Liver (tissue), 9 donors: ENCODE results near the gene S100Z. TPM values are rescaled to one million over a fixed set of nuclear protein-coding genes. Genes with fewer than 3 reads are reported as not detected.
"Not testable (repeated sequence)": the region's sequence is repeated elsewhere in the genome, so short reads cannot be mapped to it uniquely, and the experiment has no call there.

Source experiments
- DNase-seq: peaks from one replicate; pipeline ENCODE4 v3.0.0-alpha.2; 2017; ENCODE audit warnings: low spot score
- H3K27ac ChIP-seq, 2 donors: one replicate each; pipeline ENCODE4 v1.7.0; 2013; ENCODE audit warnings: inconsistent platforms in 2 of 2, low read length in 2 of 2, control low read depth in 1 of 2, low read depth in 1 of 2, mild to moderate bottlenecking in 1 of 2
- H3K27me3 ChIP-seq, 4 donors: one replicate each; pipeline versions ENCODE4 v1.6.1 to v1.7.0; 2013; ENCODE audit warnings: low read length in 3 of 4, inconsistent platforms in 1 of 4, mild to moderate bottlenecking in 1 of 4, moderate library complexity in 1 of 4; ENCODE audit not compliant: control insufficient read depth in 4 of 4, insufficient read depth in 4 of 4
- H3K36me3 ChIP-seq, 4 donors: one replicate each; pipeline versions ENCODE4 v1.6.1 to v1.7.0; 2013; ENCODE audit warnings: low read length in 3 of 4, mild to moderate bottlenecking in 3 of 4, low read depth in 1 of 4, moderate library complexity in 1 of 4; ENCODE audit not compliant: control insufficient read depth in 4 of 4, insufficient read depth in 3 of 4
- H3K4me1 ChIP-seq, 4 donors: one replicate each; pipeline versions ENCODE4 v1.6.1 to v1.7.0; 2013; ENCODE audit warnings: low read length in 3 of 4, mild to moderate bottlenecking in 3 of 4, moderate library complexity in 1 of 4; ENCODE audit not compliant: control insufficient read depth in 4 of 4, insufficient read depth in 4 of 4
- H3K4me3 ChIP-seq, 3 donors: one replicate each; pipeline versions ENCODE4 v1.6.1 to v1.7.0; 2013; ENCODE audit warnings: low read length in 3 of 3, control low read depth in 1 of 3, low read depth in 1 of 3, mild to moderate bottlenecking in 1 of 3
- H3K9ac ChIP-seq, 2 donors: one replicate each; pipeline ENCODE4 v1.7.0; 2013; ENCODE audit warnings: low read length in 2 of 2, mild to moderate bottlenecking in 2 of 2, moderate library complexity in 2 of 2, control low read depth in 1 of 2, low read depth in 1 of 2
- H3K9me3 ChIP-seq, 4 donors: one replicate each; pipeline versions ENCODE4 v1.6.1 to v1.7.0; 2013; ENCODE audit warnings: low read length in 3 of 4; ENCODE audit not compliant: control insufficient read depth in 4 of 4
- ATF3 ChIP-seq: IDR thresholded peaks from 2 replicates; pipeline ENCODE4 v1.6.1; 2016; ENCODE audit warnings: antibody characterized with exemption
- EGR1 ChIP-seq, 2 donors: IDR thresholded peaks; 2 replicates each; pipeline ENCODE4 v1.6.1; 2016 to 2018; ENCODE audit warnings: antibody characterized with exemption in 2 of 2, low read depth in 2 of 2
- FOXA2 ChIP-seq: IDR thresholded peaks from 2 replicates; pipeline ENCODE4 v1.6.1; 2016; ENCODE audit warnings: antibody characterized with exemption
- HNF4A ChIP-seq, 2 donors: conservative IDR thresholded peaks; 2 replicates each; pipeline ENCODE4 v1.6.1; 2016; ENCODE audit warnings: antibody characterized with exemption in 2 of 2, mild to moderate bottlenecking in 2 of 2
- JUND ChIP-seq, 2 donors: IDR thresholded peaks; 2 replicates each; pipeline ENCODE4 v1.6.1; 2016; ENCODE audit warnings: antibody characterized with exemption in 2 of 2
- MAX ChIP-seq: IDR thresholded peaks from 2 replicates; pipeline ENCODE4 v1.6.1; 2016; ENCODE audit warnings: antibody characterized with exemption
- RAD21 ChIP-seq, 2 donors: IDR thresholded peaks; 2 replicates each; pipeline ENCODE4 v1.6.1; 2016; ENCODE audit warnings: antibody characterized with exemption in 2 of 2, mild to moderate bottlenecking in 2 of 2
- REST ChIP-seq: IDR thresholded peaks from 2 replicates; pipeline ENCODE4 v1.6.1; 2016; ENCODE audit warnings: antibody characterized with exemption, mild to moderate bottlenecking
- SP1 ChIP-seq: IDR thresholded peaks from 2 replicates; pipeline ENCODE4 v1.6.1; 2018; ENCODE audit warnings: antibody characterized with exemption, mild to moderate bottlenecking
- TAF1 ChIP-seq: conservative IDR thresholded peaks from 2 replicates; pipeline ENCODE4 v1.6.1; 2016; ENCODE audit warnings: antibody characterized with exemption, mild to moderate bottlenecking
- YY1 ChIP-seq: IDR thresholded peaks from 2 replicates; pipeline ENCODE4 v1.6.1; 2016; ENCODE audit warnings: antibody characterized with exemption, mild to moderate bottlenecking
- ZBTB33 ChIP-seq: IDR thresholded peaks from 2 replicates; pipeline ENCODE4 v1.6.1; 2016; ENCODE audit warnings: antibody characterized with exemption
- WGBS: extraction: QIAGEN DNeasy Blood & Tissue Kit; methylation state at CpG from one replicate; pipeline ENCODE4 v1.1.7; 2013; 5-methylcytosine and 5-hydroxymethylcytosine counted together
- polyA plus RNA-seq, 2 donors: library from polyadenylated mRNA; stranded (reverse) in 1 of 2; unstranded in 1 of 2; fragments of 200-250 nt in 1 of 2; fragments of >200 nt in 1 of 2; fragmentation: Nextera tagmentation in 1 of 2; extraction: Ambion mirVana in 1 of 2; gene quantifications; one replicate each; pipeline versions ENCODE4 v1.2.1 to v1.2.3, GENCODE V29; 2013 to 2015
- total RNA-seq, 2 donors: library from RNA; depleted of rRNA; stranded (reverse); fragments of >200 nt; gene quantifications; one replicate each; pipeline ENCODE4 v1.2.3, GENCODE V29; 2014
- donor health status: healthy.
- donor health status: healthy.
- donor health status: healthy.
- donor health status: healthy.
- donor health status: healthy.

Gene S100Z
- total and polyA plus RNA-seq, 4 donors: 0.05 to 0.33 (median 0.33) TPM; not detected in 1

GRCh38 chr5:76811214-76811613, 38.6 kb upstream of the S100Z start:
- H3K27ac ChIP-seq: no peak overlapping the region
- H3K4me3 ChIP-seq: no peak overlapping the region
- 93% methylated on average over 5 of the region's 5 CpGs for WGBS
- no peak overlapping the region for H3K9ac ChIP-seq
- no peaks in the 10 kb centered on the region for H3K4me1 ChIP-seq
- no peaks in the 10 kb centered on the region for H3K36me3 ChIP-seq
- DNase-seq: no peak
- TF ChIP-seq REST: no peak
- TF ChIP-seq HNF4A (conservative IDR thresholded peaks at IDR 0.05): no peak
- no peaks in the 10 kb centered on the region for H3K9me3 ChIP-seq
- H3K27me3 ChIP-seq: no peaks in the 10 kb centered on the region

GRCh38 chr5:76812209-76812608, 37.6 kb upstream of the S100Z start:
- WGBS: 97% methylated on average over 31 of the region's 32 CpGs
- H3K36me3 ChIP-seq, H3K9ac ChIP-seq, H3K4me3 ChIP-seq, H3K27me3 ChIP-seq, H3K27ac ChIP-seq, H3K4me1 ChIP-seq, DNase-seq, H3K9me3 ChIP-seq: not testable (repeated sequence)

- H3K4me1 ChIP-seq: peaks cover 0 to 8% (median 6%) of the 10 kb centered on the region in 4 donors
- no peak overlapping the region for H3K27ac ChIP-seq
- H3K9me3 ChIP-seq: no peaks in the 10 kb centered on the region
- H3K27me3 ChIP-seq: no peaks in the 10 kb centered on the region
- TF ChIP-seq ZBTB33 (no peak), EGR1 (IDR thresholded peaks at IDR 0.05; ENCODE audit: low read depth in 2 of 2) (no peak)
- no peaks in the 10 kb centered on the region for H3K36me3 ChIP-seq
- H3K9ac ChIP-seq: no peak overlapping the region
- no peak for DNase-seq
- 96% methylated on average over 4 of the region's 4 CpGs for WGBS
- H3K4me3 ChIP-seq: no peak overlapping the region
Measured at GRCh38 chr5:76813982-76814562, 35.7 kb upstream of the S100Z start.

- H3K9me3 ChIP-seq: no peaks in the 10 kb centered on the region
- no peak overlapping the region for H3K4me3 ChIP-seq
- H3K36me3 ChIP-seq: no peaks in the 10 kb centered on the region
- TF ChIP-seq RAD21 (IDR thresholded peaks at IDR 0.05) (no peak), YY1 (no peak), JUND (IDR thresholded peaks at IDR 0.05) (no peak), EGR1 (IDR thresholded peaks at IDR 0.05; ENCODE audit: low read depth in 2 of 2) (no peak), ATF3 (no peak), SP1 (no peak), TAF1 (no peak), HNF4A (conservative IDR thresholded peaks at IDR 0.05) (no peak), FOXA2 (no peak), REST (no peak), MAX (no peak)
- H3K27ac ChIP-seq: no peak overlapping the region
- WGBS: 92% methylated on average over 3 of the region's 3 CpGs
- no peaks in the 10 kb centered on the region for H3K27me3 ChIP-seq
- no peak overlapping the region for H3K9ac ChIP-seq
- no peak for DNase-seq
- peaks cover 0 to 29% (median 23%) of the 10 kb centered on the region in 4 donors for H3K4me1 ChIP-seq
Measured at GRCh38 chr5:76816110-76816831, 33.5 kb upstream of the S100Z start.
